Heart left ventricle (tissue), 13 donors: ENCODE measurements around the gene CPNE4.

Source experiments
- POLR2A ChIP-seq, 2 donors: fragments of 450-650 bp; IDR thresholded peaks; one replicate each; pipeline ENCODE4 v1.6.1; 2017; ENCODE audit warnings: antibody characterized with exemption in 2 of 2, mild to moderate bottlenecking in 2 of 2, moderate library complexity in 2 of 2
- TF ChIP-seq, protein P1 (sequence below), 12 donors: fragments of 200-600 bp; sonication (generic) in 4 of 12; IDR thresholded peaks; one replicate each; pipeline versions ENCODE4 v1.5.0 to v1.8.0; 2018 to 2022; ENCODE audit warnings: antibody characterized with exemption in 12 of 12, mild to moderate bottlenecking in 5 of 12
- donor health status: ischemic (EF 13 %, LVEDD 7.1; RV severe dilation, severe dysfunction).
- donor health status: DM: no; HTN: yes; CAD: no.
- donor health status: DM: no; HTN: no; CAD: no.
- donor health status: ischemic (EF 25% LVEDD 6.9; RV normal size, moderate dysfunction).
- donor health status: ischemic (EF 25% LVEDD 5.7; RV mildly dilated, moderate dysfunction).
- donor health status: ischemic (EF 35%, LVEDD 5.7; RV mildly dilated, moderate dysfunction).
- donor health status: nonischemic (EF 11% LVEDD 7.7; RV severe dilation, severe dysfunction).
- donor health status: DM: yes; HTN: yes; CAD: no.
- donor health status: PGD.
- donor health status: ischemic (EF 29% LVEDD 5.4; RV normal size, mild dysfunction).
- donor health status: nonischemic (EF 23%, LVEDD 6.1; RV moderate dilation, normal function).

- TF ChIP-seq, protein P1, sequence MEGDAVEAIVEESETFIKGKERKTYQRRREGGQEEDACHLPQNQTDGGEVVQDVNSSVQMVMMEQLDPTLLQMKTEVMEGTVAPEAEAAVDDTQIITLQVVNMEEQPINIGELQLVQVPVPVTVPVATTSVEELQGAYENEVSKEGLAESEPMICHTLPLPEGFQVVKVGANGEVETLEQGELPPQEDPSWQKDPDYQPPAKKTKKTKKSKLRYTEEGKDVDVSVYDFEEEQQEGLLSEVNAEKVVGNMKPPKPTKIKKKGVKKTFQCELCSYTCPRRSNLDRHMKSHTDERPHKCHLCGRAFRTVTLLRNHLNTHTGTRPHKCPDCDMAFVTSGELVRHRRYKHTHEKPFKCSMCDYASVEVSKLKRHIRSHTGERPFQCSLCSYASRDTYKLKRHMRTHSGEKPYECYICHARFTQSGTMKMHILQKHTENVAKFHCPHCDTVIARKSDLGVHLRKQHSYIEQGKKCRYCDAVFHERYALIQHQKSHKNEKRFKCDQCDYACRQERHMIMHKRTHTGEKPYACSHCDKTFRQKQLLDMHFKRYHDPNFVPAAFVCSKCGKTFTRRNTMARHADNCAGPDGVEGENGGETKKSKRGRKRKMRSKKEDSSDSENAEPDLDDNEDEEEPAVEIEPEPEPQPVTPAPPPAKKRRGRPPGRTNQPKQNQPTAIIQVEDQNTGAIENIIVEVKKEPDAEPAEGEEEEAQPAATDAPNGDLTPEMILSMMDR (IDR thresholded peaks at IDR 0.05): no peak
- TF ChIP-seq POLR2A (IDR thresholded peaks at IDR 0.05): no peak
Measured at GRCh38 chr3:131717493-131717892, 317.3 kb downstream of the CPNE4 start.
